OCI-M2 (cell line): Measurements from ENCODE around the gene FMNL2.
"Not testable (repeated sequence)": the region's sequence is repeated elsewhere in the genome, so short reads cannot be mapped to it uniquely, and the experiment has no call there.

ENCODE experiments used
- DNase-seq: peaks from one replicate; lab custom pipeline; 2025; ENCODE audit not compliant: unreplicated experiment; lab: John Stamatoyannopoulos, UW

The FMNL2 gene

GRCh38 chr2:152372438-152372984, 37.5 kb downstream of the FMNL2 start:
- no peak for DNase-seq

DNA sequence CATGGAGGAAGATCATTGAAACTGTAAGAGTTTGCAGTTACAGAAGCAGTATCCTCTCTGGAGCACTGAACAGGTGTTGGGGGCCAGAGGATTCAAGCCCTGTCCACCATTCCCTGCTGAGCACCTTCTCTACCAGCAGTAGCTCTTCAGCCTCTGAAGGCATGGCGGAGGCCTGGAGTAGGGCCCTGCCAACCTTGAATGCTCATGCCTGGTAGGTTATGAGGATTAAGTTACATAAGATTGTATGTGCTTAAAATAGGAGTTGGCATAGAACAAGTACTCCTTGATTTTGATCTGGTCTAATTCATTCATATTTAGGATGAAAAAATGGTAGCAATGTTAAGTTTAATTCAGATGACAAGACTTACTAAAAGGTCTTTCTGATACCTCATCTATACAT, 40.2 kb downstream of the FMNL2 start:
- no peak for DNase-seq

DNA sequence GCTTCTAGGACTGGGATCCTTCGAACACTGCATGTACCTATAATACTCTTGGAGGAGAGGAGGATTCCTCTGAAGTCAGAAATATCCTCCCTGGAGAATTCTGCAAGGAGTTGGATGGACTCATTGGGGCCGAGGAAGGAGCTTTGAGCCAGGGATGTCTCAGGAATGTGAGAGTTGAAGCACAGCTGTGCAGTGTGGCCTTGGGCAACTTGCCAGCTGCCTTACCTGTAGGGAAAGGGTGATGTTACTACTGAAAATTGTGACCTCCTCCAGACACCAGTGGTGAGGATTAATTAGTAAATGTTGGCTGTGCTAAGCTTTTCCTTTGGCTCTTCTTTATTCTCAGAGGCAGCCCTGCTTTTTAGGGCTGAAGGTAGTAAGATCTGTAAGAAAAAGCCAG, 41.4 kb downstream of the FMNL2 start:
- DNase-seq = no peak

DNA sequence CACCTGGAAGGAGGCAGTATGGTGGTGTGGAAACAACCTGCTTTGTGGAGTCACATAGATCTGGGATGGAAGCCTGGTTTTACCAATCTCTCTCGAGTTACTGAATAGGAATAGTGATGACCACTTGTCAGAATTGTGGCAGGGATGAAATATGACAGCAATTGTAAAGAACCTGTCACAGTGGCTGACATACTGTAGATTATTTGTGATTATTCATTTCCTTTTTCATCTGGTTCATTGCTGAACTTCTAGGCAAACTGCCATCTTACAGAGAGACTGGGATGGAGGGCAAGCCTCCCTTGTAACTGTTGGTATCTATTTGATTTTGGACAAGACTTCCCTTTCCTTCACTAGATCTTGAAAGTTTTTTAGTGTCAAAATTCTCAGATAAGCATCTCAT, 42.0 kb downstream of the FMNL2 start:
- no peak for DNase-seq

DNA sequence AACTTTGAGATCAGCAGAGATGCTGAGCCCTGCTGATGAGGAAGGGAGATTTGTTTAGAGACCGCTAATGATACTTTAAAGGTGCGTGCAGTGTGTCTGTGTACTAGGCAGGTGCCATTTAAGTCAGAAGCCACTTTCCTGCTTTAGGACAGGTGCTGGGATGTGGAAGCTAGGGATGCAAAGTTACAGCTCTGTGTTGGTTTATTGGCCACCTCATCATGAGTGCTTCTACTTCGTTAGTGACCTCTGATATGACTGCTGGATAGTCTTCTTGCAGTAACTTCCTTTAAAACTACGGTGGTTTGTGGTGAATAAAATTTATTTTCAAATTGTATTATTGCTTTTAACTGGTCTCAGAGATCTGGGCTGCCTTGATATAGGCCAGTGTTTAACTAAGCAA, 44.1 kb downstream of the FMNL2 start:
- DNase-seq = no peak

DNA sequence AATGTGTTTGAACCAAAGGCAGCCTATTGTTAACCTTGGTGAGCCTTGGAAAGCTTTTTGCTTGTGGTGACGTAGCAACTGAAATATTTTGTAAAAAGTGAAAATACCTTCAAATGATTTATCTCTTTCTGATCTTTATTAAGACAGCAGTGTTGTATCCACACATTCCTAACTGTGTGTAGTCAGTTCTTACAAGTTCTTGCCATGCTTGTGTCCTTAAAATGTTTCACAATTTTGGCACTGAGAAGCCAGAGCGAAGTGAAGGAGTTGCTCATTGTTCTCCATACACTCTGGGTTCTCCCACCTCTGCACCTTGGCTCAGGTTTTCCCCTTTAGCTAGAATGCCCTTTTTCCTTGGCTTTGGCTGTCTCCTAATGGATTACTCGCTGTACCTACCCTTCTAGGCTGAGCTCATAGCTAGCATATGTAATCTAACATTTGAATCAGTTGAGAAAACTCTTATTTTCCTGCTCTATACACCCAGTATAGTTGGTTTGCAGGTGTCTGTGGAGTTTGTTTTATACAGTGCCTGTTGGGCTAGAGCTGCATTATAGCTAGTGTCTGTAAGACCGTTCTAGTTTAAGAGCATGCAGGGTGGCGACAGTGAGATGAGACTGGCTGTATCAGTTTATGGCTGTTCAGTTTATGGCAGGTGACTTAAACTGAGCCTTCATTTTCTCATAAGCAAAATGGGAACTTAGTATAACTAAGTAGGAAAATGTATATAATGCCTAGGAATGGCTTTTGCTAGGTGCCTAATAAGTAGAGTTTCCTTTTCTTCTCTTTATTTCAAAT, 45.5 kb downstream of the FMNL2 start:
- DNase-seq = no peak

- no peak for DNase-seq
Observed at GRCh38 chr2:152383702-152384101, 48.7 kb downstream of the FMNL2 start.

GRCh38 chr2:152384992-152385391, 50.0 kb downstream of the FMNL2 start:
- DNase-seq = no peak

- no peak for DNase-seq
Observed at GRCh38 chr2:152385650-152386049, 50.7 kb downstream of the FMNL2 start.

GRCh38 chr2:152386266-152386665, 51.3 kb downstream of the FMNL2 start:
- DNase-seq = no peak

GRCh38 chr2:152387041-152387440, 52.1 kb downstream of the FMNL2 start:
- no peak for DNase-seq

- DNase-seq = not testable (repeated sequence)
Observed at GRCh38 chr2:152388269-152388668, 53.3 kb downstream of the FMNL2 start.

- DNase-seq = no peak
Observed at GRCh38 chr2:152389483-152389882, 54.5 kb downstream of the FMNL2 start.

GRCh38 chr2:152390837-152391236, 55.9 kb downstream of the FMNL2 start:
- no peak for DNase-seq

- no peak for DNase-seq
Observed at GRCh38 chr2:152391318-152391717, 56.3 kb downstream of the FMNL2 start.

DNA sequence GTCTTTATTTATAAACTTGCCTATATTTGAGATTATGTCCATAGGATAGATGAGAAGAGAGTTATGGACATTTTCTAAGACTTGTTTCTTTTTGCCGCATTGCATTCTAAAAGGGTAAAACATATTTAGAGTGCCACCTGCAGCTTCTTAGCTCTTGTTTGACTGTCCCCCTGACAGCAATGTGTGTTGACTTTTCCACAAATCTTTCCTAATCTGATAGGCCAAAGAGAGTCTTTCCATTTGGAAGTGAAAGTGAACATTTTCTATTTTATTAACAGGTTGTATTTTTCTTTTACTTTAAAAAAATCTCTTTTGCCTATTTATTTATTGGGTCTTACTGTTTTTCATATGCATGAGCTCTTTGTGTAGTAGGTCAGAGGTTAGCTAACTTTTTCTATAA, 58.4 kb downstream of the FMNL2 start:
- no peak for DNase-seq

DNA sequence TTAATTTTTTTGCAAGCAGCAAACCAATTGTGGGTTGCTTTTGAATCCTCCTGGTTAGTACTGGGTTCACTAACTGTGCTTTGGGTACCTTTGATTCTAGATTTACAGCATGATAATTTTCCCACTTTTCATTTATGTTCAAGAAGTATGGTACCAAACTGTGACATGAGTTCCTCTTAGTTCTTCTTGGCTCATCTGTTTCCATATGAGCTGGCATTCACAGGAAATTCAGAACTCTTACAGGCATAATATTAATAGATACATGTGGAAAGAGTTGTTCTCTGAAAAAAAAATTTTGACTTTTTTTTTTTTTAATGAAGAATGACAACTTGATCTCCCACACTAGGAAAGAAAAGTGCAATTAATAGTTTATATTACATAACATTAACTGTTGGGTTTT, 59.4 kb downstream of the FMNL2 start:
- DNase-seq = no peak

- no peak for DNase-seq
Observed at GRCh38 chr2:152395103-152395502, 60.1 kb downstream of the FMNL2 start.

DNA sequence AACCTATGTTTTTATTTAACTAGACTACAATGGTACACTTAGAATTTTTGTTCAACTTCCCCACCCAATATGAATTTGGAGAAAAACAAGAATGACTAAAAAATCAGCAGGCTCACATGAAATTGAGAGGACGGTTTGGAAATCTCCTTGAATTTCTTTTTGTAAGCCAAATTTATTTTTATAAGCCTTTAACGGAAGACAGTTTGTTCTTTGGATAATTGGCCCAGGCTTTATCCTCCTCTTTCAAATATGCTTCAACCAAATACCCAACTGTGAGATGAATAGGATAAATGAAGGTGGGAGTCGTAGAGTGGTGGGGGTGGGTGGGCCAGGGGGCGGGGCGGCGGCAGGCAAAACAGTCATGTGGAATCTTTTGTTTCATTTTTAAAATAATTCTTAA, 60.6 kb downstream of the FMNL2 start:
- no peak for DNase-seq

DNA sequence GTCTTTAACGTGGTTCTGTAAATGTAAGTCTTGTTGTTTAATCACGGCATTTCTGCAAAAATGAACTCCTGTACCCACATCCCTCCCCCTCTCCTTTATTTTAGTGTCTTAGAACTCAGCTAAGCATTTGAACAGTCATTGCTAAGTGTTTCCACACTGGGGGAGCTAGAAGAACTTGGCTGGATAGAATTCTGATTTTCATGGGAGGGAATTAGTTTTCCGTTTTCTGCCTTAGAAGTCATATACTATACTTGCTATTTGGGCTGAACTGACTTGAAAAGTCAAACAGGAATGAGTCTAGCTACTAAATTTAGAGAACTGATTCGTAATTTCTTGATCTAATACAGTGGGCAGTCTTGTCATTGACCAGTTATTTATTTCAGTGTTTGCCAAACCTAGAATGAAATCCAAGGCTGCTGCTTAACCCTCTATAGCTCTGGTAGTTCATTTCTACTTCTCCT, 61.1 kb downstream of the FMNL2 start:
- DNase-seq = no peak

GRCh38 chr2:152396763-152397162, 61.8 kb downstream of the FMNL2 start:
- DNase-seq = no peak

DNA sequence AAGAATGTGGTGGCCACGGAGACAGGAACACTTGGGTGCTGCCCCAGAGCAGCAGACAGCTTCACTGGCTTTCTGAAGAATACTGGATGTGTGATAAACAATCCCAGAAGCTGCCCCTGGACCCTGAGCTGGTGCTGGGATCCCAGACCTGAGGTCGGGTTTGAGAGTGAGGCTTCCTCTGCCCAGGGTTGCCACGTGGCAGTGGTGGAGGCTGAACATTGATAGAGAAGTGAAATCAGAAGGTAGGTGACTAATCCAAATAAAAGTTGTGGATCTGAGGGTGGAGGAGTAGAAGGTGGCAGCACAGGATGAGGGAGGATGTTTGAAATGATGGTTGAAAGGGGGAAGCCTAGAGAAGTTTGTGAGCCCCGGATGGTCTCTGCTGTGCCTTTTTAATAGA, 64.0 kb downstream of the FMNL2 start:
- no peak for DNase-seq
